GM19351 (cell line): Measurements from ENCODE around the gene SEMA6C.
"Not testable (repeated sequence)": the region's sequence is repeated elsewhere in the genome, so short reads cannot be mapped to it uniquely, and the experiment has no call there.

ENCODE experiments used
- ATAC-seq: cut with Tn5 transposase; IDR thresholded peaks from one replicate; pipeline ENCODE4 v1.9.1; 2021; ENCODE audit warnings: mild to moderate bottlenecking, moderate library complexity; ENCODE audit not compliant: unreplicated experiment

Gene SEMA6C

DNA sequence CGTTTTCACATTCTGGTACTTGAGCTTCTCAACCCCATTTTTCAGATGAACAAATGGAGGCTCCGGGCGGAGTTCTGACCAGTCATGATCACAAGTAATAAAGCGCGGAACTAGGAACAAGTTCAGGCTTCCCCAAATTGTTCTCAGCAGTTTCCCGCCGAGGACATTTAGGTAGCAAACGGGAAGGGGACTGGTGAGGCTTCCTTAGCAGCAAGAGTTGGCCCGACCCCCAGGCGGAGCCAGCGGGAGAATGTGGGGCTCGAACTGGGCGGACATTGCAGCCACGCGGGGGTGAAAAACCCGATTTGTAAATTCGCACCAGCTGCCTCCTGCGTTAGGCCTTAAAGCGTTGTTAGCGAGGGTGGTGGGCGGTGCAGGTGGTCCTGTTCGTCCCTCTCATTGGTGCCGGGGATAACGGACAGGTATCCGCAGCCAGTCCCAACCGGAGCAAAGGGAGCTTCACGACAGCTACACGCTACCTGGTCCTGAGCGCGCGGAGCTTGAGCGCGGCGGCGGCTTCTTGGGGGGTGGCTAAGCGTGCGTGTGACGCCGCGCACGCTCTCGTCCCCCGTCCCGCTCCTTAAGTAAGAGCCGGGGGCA is 15.3 kb downstream of the SEMA6C start:
- no peak for ATAC-seq

DNA sequence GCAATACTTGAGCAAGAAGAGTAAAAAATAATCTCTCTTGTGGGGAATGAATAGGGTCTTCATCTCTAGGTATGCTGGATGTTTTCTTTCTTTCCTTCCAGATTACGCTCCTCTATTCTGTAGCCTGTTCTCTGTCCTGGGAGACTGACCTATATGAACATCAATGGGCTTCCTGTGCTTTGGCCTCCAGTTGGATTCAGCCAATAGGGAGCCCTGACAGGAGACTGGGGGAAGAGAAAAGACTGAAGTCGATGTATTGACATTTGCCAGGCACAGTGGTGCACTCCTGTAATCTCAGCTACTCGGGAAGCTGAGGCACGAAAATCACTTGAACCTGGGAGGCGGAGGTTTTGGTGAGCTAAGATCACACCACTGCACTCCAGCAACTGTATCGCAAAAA is 17.6 kb downstream of the SEMA6C start:
- no peak for ATAC-seq

DNA sequence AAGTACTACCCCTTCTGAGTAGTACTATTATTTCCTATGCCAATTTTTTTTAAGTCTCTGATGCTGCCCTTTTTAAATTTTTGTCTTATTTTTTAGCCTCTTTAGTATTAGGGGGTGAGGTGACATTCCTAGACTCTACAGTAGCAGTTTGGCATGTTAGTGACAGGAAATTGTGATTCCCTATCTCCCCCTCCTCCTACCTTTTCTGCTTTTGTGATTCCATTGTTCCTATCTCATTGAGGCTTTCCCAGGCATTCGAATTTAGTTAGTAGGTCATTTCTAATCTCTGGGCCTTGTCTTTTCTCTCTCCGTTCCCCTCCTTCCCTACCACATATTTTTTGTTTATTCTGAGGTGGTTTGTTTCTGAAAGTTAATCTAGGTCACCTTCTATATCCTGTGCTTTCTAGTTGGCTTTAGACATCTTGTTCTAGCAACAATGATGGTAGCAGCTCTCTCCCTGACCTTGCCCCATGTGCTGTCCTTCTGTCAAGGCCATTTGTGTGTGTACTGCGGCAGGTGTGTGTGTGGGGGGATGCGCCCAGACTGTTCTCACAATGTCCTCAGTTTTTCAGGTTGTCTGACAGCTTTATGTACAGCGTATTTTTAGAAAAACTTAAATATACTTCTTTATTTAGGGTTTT is 21.5 kb downstream of the SEMA6C start:
- no peak for ATAC-seq

DNA sequence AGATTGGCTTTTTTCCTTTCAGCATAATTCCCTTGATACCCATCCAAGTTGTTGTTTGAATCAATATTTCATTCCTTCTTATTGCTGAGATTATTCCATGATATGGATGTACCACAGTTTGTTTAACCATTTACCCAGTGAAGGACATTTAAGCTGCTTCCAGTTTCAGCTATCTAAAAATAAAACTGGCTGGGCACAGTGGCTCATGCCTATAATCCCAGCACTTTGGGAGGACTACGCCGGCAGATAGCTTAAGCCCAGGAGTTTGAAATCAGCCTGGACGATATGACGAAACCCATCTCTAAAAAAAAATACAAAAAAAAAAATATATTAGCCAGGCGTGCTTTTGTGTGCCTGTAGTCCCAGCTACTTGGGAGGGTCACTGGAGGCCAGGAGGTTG is 32.6 kb downstream of the SEMA6C start:
- ATAC-seq, result no peak

DNA sequence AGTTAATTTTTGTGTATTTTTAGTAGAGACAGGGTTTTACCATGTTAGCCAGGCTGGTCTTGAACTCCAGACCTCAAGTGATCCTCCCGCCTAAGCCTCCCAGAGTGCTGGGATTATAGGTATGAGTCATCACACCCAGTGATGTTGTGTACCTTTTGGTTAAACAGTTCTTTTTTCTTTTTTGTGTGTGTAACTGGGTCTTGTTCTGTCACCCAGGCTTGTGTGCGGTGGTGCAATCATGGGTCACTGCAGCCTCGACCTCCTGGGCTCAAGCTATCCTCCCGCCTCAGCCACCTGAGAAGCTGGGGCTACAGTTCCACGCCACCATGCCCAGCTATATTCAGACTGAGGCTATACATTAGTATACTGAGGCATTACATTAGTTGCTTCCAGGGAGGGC is 38.1 kb downstream of the SEMA6C start:
- no peak for ATAC-seq

DNA sequence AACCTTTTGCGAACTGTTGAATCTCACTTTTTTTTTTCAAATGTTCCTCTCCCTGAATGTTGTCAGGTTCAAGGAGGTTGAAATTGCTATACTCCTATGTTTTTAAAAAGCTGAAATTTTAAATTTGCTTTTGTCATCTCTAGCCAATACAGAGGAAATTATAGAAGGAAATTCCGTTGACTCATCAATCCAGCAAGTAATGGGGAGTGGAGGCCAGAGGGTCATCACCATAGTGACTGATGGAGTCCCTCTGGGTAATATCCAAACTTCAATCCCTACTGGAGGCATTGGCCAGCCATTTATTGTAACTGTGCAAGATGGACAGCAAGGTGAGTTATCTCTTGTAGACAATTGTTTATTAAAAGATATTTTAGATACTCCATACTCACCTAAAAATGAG is 39.5 kb downstream of the SEMA6C start:
- no peak for ATAC-seq

DNA sequence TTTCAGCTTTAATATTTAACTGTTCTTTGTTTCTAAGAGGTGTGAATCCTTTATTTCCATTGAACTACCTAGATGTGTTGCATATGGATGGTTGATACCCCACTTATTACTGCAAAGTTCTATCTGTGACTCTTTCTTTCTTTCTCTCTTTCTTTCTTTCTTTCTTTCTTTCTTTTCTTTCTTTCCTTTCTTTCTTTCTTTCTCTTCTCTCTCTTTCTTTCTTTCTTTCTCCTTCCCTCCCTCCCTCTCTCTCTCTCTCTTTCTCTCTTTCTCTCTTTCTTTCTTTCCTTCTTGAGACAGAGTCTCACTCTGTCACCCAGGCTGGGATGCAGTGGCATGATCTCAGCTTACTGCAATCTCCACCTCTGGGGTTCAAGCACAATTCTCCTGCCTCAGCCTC is 41.8 kb downstream of the SEMA6C start:
- ATAC-seq, result no peak

DNA sequence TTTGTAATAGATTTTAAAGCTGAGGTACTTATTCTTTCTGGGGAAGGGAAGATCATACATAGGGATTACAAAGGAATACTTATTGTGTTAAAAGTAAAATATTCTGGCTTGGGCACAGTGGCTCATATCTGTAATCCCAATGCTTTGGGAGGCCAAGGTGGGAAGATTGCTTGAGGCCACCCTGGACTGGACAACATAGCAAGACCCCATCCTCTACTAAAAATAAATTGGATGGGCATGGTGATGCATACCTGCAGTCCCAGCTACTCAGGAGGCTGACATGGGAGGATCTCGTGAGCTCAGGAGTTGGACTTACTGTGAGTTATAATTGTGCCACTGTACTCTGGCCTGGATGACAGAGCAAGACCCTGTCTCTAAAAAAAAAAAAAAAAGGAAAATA is 48.3 kb downstream of the SEMA6C start:
- ATAC-seq, result no peak

DNA sequence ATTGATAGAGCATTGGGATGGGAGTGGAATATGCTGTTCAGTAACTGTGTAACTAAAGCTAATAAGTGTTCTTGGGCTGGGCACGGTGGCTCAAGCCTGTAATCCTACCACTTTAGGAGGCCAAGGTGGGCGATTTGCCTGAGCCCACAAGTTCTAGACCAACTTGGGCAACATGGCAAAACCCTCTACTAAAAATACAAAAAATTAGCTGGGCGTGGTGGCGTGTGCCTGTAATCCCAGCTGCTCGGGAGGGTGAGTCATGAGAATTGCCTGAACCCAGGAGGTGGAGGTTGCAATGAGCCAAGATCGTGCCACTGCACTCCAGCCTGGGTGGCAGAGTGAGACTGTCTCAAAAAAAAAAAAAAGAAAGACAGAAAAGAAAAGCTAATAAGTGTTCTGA is 49.0 kb downstream of the SEMA6C start:
- not testable (repeated sequence) for ATAC-seq

DNA sequence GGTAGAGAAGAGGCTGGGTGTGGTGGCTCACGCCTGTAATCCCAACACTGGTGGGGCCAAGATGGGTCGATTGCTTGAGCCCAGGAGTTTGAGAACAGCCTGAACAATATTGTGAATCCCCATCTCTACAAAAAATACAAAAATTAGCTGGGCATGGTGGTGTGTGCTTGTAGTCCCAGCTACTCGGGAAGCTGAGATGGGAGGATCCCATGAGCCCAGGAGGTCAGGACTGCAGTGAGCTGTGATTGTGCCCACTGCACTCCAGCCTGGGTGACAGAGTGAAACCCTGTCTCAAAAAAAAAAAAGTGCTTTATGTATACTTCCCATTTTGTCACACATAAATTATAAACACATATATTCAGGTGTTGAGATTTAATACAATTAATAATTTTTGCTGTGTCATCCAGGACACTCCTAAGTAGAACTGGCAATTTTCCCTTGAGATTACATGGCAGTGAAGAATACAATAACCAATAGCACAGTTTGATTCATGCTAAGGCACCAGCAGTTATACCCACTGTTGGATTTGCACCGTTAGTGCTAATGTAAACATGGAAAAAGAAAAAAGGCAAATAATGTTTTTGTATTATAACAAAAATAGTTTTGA is 60.4 kb downstream of the SEMA6C start:
- no peak for ATAC-seq
